Activated CD8-positive, alpha-beta memory T cell treated with anti-CD3 and anti-CD28 coated beads for 24 hours (primary cell): ENCODE results near the gene IGF2.

Experiments
- DNase-seq: peaks from one replicate; pipeline ENCODE4 v3.0.0-alpha.2; 2020

IGF2 gene

GRCh38 chr11:2169626-2170570 is 30.7 kb upstream of the IGF2 start:
- no peak for DNase-seq

DNA sequence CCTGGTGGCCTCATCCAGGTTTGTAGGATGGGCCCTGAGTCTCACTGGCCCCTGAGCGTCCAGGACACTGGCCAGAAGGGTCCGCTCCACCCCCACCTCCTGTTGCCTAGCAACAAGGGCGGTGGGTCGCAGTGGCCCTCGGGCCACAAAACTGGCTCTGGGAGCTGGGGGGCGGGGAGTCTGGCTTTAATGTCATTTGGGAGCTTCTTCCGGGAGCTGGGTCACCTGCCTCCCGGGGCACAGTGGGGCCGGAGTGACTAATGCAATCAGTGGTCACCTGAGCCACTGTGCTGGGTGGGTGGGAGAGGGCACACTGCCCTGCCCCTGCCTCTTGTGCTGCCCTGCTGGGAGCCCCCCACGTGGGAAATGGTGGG is 29.8 kb upstream of the IGF2 start:
- DNase-seq: no peak

GRCh38 chr11:2168286-2169004 is 29.3 kb upstream of the IGF2 start:
- no peak for DNase-seq

DNA sequence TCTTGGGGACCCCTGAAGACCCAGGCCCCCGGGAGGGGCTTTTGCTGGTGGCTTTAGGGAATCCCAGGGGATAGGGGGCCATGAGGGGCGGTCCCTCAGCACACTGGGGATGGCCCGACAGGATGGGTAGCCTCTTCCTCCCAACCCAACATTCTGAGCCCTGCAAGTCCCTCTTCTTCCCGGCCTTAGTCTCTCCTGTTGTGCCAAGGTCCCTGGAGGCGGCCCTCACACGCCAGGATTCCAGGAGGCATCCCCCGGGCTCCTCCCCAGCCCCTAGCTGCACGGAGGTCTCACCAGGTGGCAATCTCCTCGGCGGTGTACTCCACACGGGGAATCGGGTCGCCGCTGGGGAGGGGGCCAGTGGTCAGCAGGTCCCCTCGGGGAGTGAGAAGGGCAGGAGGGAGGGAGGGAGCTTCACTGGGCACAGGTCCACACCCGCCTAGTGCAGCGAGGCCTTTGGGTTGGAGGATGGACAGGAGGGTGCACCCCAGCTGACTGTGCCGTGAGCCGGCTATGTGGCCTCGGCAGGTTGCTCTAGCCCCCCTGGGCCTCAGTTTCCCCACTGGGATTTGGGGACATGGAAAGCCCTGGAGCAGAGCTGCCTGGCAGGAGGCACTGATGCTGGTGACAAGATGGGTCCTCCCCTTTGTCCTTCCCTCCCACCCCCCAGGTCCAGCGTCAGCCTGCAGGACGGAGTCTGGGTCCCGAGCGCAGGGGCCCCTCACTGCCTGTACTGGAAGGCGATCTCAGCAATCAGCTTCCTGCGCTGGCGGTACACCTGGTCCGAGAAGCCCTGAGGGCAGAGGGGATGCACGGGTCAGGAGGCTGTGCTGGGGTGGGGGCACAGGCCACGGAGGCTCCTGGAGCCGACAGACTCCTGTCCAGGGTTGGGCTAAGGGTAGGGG is 28.2 kb upstream of the IGF2 start:
- no peak for DNase-seq

- DNase-seq: peak; percentile 76
Observed at GRCh38 chr11:2166091-2166851, 27.1 kb upstream of the IGF2 start.

GRCh38 chr11:2165571-2165970 is 26.4 kb upstream of the IGF2 start:
- DNase-seq: no peak

DNA sequence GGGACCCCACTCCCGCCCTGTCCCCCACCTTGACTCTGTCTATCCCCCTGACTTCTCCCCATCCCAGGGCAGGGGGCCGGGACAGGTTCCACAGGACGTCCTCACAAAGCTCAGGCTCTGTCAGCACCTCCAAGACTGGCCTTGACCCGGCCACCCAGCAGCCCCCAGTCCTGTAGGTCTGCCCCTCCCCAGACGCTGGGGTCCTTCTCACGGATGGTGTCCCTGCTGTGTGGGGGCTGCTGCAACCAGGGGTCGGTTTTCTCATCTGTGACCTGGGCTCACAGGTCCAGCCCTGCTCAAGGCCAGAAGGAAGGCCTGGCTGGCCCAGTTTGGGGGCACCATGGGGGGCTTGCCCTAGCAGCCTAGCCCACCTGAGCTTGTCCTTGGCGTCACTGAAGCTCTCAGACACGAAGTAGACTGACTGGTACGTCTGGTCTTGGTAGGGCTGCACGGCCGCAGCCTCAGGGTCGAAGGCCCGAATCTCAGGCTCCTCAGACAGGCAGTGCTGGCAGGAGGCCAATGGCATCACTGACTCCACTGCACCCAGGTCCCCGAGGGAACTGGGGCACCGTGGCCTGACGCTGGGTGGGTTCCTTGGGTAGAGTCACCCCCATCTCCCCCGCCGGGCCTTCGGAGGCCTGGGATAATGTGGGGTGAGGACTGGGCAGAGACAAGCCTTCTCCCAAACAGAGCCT is 25.8 kb upstream of the IGF2 start:
- no peak for DNase-seq

- DNase-seq: no peak
Observed at GRCh38 chr11:2164081-2164480, 24.9 kb upstream of the IGF2 start.

GRCh38 chr11:2163428-2163978 is 24.3 kb upstream of the IGF2 start:
- DNase-seq: no peak

DNA sequence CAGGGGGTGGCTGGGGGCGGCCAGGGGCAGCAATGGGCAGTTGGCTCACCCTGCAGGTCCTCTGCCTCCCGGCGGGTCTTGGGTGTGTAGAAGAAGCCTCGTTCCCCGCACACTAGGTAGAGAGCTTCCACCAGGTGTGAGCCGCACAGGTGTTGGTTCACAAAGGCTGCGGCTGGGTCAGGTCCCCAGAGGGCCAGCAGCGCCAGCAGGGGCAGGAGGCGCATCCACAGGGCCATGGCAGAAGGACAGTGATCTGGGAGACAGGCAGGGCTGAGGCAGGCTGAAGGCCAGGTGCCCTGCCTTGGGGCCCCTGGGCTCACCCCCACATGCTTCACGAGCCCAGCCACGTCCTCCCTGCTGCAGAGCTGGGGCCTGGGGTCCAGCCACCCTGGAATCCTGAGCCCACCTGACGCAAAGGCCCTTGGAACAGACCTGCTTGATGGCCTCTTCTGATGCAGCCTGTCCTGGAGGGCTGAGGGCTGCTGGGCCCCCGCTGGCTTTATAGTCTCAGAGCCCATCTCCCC is 21.6 kb upstream of the IGF2 start, which contains the start of gene INS:
TSS of gene INS (minus strand) at position 474 of the 524 bp plus-strand sequence. CDS start at position 236, 238 bp downstream.
- DNase-seq: no peak

- DNase-seq: no peak
Observed at GRCh38 chr11:2159536-2160413, 20.6 kb upstream of the IGF2 start.

DNA sequence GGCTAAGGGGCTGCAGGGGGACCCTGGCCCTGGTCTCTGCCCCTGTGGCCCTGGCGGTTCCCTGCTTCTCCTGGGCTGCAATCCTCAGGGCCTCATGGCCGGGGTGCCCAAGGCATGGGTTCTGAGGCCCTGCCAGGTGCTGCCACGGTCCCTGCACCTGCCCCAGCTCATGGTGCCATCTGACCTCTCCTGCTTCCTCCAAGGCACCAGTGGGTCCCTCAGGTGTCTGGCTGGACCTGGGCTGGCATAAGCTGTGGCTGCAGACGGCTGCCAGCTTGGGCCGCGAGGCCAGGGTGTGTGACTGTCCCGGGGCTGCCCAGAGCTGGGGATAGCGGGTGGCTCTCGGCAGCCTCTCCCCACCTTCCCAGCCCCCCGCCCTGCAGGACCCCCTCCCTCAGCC is 19.8 kb upstream of the IGF2 start:
- no peak for DNase-seq

DNA sequence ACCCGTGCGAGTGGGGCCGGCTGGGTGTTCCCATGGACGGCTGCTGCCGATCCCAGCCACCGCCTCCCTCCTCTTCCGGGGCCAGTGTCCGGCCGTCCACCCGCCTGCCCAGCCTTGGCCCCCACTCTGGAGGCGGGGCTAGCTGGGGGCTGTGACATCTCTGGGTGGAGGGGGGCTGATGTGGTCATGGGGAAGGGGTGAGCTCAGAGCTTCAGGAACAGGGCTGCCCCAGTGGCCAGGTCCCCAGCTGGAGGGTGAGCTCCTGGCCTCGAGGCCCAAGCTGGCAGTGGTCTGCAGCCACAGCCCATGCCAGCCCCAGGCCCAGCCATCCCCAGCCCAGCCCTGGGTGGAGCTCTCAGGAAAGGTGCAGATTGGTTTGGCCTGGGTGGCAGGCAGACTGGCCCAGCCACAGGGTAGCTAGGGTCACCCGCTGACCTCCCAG is 19.1 kb upstream of the IGF2 start:
- DNase-seq: no peak

- no peak for DNase-seq
Observed at GRCh38 chr11:2157294-2158040, 18.3 kb upstream of the IGF2 start.

- peak; percentile 85 for DNase-seq
Observed at GRCh38 chr11:2156416-2157182, 17.4 kb upstream of the IGF2 start.

GRCh38 chr11:2155511-2155910 is 16.3 kb upstream of the IGF2 start:
- no peak for DNase-seq

- DNase-seq: no peak
Observed at GRCh38 chr11:2154889-2155288, 15.7 kb upstream of the IGF2 start.

DNA sequence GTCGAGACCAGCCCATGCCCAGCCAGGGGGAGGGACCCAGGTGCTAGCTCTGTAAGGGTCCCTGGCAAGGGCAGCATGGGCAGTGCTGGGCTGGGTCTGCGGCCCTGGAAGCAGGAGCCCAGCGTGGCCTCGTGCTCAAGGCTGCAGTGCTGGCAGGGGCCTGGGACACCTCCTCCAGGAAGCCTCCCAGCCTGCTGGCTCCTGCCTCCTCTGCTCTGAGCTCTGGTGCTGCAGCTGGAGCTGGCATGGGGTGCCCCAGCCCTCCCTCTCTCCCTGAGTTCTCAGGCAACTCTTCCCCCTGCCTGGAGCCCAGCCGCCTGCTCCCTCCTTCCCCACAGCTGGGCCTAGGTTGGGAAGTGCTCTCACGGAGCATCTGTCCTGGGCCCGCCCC is 15.0 kb upstream of the IGF2 start:
- DNase-seq: no peak
